ENCODE measurements around the gene HM13.
"Not testable (repeated sequence)": the region's sequence is repeated elsewhere in the genome, so short reads cannot be mapped to it uniquely, and the experiment has no call there.

Gene HM13

DNA sequence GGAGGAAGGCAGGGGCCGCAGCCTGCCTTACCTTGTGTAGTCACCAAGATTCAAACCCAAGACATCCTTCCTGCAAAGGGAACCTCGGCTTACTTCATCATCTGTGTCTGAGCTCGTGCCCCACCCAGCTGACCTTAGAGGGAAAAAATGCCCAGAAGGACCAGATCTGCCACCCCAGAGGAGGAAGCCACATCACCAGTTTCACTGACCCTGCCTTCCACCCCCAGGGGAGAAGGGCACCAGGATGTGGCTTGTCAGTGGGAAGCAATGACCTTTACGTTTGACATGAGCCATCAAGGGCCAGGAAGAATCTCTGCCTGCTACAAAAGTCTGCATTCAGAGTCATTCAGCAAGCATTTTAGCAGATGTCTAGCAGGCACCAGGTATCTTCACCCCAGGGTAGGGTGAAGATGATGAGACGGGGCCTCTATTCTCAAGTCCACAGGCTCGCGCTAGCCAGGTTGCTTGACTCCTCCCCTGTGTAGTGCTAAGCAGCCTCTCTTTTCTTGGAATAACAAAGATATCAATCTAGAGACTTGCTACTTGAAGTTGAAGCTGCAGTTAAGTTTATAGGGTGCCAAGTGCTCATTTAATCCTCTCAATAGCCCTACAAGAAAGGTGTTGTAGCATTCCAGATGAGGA lies 28.1 kb downstream of the HM13 start:
- no peak for DNase-seq (ENCODE audit: low read depth in 1 of 2, low spot score in 1 of 2)

DNA sequence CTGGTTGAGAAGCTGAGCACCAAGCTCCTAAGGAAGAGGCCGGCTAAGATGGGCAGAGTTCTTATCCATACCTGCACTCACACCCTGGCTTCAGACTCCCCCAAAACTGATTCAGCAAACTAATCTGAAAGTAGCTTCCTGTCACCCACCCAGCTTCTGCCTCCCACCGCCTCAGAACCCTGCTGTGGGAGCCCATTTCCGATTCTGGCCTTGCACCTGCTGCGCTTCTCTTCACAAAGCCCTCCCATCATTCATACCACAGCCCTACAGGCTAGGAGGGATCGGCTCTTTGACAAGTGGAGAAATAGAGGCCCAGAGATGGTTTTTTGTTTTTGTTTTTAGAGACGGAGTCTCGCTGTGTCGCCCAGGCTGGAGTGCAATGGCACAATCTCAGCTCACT lies 28.7 kb downstream of the HM13 start:
- no peak for DNase-seq (ENCODE audit: low read depth in 1 of 2, low spot score in 1 of 2)

DNA sequence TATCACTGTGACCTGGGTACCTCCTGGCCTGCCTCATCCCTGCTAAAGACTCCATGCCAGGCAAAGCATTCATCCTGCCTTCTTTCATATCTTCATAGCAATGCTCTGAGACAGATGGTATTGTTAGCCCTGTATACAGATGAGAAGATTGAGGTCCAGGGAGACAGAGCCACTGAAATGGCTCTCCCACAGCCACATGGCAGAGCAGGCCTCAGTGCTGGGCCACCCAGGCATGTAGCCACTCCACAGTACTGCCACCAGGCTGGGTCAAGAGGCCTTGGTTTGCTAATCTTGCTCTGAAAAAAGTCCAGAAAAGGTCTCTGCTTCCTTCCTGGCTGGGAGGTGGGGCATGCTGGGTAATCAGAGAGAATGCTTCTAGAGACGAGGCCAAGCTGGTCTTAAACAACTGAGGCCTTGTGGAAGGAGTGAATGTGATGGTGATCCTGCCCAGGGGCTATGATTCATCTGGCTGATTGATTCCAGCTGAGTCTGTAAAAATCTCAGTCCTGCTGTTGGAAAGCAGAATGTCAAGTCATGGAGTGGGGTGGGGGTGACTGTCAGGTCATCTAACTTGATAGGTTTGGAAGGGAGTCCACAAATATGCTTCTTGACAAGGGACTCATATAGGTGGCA lies 29.8 kb downstream of the HM13 start:
- no peak for DNase-seq (ENCODE audit: low read depth in 1 of 2, low spot score in 1 of 2)

DNA sequence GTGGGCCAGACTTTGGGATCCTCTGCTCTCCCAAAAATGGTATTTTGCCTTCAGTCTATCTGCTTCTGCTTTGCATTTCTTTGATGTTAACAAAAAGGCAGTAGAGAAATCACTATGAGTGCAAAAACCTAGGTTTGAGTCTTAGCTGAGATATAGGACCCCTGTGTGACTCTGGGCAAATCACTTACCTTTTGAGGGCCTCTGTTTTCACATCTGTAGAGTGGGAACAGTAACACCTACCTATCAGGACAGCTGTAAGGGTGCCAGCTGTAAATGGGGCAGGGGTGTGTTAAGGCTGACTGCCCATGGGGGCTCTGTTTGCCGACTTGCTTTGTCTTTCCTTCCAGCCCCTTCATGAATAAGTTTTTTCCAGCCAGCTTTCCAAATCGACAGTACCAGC lies 30.4 kb downstream of the HM13 start:
- no peak for DNase-seq (ENCODE audit: low read depth in 1 of 2, low spot score in 1 of 2)

DNA sequence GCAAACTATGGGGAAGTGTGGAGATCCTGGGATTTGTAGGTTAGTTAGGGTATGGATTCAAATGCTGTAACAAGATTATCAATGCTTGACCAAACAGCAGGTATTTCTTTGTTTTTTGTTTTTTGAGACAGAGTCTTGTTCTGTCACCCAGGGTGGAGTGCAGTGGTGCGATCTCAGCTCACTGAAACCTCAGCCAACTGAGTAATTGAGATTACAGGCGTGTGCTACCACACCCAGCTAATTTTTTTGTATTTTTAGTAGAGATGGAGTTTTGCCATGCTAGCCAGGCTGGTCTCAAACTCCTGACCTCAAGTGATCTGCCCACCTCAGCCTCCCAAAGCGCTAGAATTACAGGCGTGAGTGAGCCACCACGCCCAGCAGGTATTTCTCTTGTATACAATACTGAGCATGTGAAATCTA lies 31.4 kb downstream of the HM13 start:
- not testable (repeated sequence) for DNase-seq (ENCODE audit: low read depth in 1 of 2, low spot score in 1 of 2)

DNA sequence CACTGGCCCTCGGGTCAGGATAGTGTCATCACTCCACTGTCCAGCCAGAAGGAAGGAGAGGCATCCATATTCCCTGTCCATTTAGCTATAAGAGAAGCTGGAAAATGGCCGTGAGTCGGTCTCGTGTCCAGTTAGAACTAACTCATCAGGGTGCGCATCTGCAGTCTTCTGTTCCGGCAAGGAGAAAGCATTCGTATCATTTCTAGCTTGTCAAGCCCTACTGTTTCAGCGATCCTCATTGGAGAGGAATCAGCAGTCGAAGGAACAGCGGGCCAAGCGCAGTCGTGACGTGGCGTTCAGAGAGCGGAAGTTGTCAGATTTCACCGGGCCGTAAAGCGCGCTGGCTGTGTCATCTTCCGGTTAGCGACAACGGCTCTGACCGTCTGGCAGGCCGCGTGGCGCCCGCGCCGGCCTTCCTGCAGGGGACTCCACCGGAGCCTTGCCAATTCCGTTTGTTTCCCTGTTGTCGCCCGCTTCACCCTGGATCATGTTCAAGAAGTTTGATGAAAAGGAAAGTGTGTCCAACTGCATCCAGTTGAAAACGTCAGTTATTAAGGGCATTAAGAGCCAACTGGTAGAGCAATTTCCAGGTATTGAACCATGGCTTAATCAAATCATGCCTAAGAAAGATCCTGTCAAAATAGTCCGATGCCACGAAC lies 32.9 kb downstream of the HM13 start:
- peak; percentile 53 to 69 for DNase-seq (ENCODE audit: low read depth in 1 of 2, low spot score in 1 of 2)

DNA sequence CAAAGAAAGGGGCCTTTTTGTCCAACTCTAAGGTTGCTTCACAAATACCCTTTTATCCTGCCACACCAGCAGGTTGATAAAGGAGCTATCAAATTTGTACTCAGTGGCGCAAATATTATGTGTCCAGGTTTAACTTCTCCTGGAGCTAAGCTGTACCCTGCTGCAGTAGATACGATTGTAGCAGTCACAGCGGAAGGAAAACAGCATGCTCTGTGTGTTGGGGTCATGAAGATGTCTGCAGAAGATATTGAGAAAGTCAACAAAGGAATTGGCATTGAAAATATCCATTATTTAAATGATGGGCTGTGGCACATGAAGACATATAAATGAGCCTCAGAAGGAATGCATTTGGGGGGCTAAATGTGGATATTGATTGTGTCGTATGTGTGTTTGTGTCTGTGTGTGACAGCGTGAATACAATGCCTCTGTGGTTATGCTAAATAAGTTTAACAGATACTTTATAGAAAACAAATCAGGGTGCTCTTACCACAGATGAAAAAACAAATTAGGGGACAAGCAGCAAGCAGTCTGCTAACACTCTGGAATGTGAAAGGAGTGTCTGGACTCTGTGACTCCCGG lies 33.6 kb downstream of the HM13 start:
- DNase-seq (ENCODE audit: low read depth in 1 of 2, low spot score in 1 of 2), result no peak

DNA sequence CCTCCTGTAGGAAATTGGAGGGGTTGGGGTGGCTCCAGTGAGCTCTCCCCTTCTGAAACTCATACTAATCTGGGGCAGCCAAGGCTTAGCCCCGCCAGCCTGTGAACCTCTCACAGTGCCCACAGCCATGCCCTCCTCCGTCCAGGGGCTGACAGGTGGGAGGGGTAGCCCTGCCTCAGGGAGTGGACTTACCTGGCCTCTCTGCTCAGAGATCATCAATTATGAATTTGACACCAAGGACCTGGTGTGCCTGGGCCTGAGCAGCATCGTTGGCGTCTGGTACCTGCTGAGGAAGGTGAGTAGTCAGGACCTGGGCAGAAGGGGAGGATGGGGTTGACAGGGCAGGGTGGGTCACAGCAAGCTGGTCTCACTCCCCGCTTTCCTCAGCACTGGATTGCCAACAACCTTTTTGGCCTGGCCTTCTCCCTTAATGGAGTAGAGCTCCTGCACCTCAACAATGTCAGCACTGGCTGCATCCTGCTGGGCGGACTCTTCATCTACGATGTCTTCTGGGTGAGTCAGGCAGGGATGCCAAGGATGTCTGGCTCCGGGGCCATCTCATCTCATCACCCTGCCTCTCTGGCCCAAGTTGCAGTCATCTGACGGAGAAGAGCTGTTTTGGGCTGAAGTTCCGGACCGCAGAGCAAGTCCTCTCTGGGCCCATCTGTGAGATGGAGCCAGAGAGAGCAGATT lies 34.7 kb downstream of the HM13 start:
- DNase-seq (ENCODE audit: low read depth in 1 of 2, low spot score in 1 of 2), result no peak

DNA sequence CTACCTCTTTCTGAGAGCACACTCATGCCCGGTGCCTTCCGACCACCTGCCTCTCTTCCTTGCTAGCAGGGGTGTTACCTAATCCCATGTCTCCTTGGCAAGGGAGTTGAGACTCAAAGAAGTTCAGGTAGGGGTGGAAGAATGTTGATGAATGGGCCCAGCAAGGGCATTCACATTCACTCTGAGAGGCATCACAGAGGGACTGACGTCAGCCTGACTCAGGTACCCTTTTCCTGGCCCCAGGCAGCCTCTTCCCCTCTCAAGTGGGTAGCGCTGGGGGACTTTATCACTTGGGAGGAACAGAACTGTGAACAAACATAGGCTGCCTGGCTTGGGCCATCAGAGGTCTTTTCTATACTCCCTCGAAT lies 35.3 kb downstream of the HM13 start:
- DNase-seq (ENCODE audit: low read depth in 1 of 2, low spot score in 1 of 2), result no peak

DNA sequence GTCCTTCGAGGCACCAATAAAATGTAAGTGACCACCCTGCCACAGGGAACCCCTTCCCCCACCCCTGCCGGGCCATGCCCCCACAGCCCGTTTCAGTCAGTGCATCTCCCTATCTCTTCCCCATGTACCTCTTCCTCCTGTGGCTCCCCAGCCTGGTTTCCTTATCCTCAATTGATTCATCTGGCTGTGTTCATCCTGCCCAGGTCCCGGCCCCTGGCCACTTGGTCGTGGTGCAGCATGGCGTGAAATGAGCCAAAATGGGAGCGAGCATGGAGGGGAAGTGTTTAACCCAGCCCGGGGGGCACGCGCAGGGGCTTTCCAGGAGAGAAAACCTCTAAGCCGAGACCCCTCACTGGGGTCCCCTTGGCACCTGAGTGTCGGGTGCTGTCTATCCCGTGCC lies 35.9 kb downstream of the HM13 start:
- no peak for DNase-seq (ENCODE audit: low read depth in 1 of 2, low spot score in 1 of 2)

DNA sequence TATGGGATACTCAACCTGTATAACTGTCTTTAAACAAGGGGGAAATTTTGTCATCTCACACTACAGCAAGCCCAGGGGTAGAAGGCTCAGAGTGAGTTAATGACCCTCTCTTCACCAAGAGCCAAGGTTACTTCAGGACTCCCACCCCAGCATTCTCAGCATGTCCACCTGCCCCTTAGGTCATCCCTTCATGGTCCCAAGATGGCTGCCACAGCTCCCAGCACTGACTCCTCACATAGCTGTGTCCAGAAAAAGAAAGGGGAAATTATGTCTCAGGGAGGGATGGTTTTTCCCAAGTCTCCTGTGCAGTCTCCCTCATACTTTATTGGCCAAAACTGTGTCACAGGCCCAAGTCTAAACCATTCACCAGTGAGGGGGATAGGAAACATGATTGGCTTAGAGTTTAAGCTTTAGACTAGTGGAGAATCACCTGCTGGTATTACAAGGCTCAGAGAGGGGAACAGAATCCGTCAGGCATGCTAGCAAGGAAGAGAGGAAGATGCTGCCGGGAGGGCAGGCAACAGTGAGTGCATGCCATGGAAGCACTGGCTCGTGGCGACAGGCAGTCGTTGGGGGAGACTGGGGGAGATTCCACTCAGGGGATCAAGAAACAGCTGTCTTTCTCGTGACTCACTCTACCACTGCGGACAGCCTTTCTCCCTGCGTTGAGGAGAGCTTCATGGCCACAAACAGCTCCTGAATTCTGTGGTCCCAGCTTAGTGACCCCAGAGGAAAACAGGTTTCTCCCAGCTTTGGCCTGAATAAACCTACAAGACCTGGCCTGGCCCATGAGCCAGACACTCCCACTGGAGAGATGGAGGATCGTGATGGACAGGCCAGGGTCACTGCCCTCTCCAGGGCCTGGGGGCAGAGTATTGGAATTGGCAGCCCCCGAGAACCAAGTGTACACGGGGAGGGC lies 37.2 kb downstream of the HM13 start:
- no peak for DNase-seq (ENCODE audit: low read depth in 1 of 2, low spot score in 1 of 2)

DNA sequence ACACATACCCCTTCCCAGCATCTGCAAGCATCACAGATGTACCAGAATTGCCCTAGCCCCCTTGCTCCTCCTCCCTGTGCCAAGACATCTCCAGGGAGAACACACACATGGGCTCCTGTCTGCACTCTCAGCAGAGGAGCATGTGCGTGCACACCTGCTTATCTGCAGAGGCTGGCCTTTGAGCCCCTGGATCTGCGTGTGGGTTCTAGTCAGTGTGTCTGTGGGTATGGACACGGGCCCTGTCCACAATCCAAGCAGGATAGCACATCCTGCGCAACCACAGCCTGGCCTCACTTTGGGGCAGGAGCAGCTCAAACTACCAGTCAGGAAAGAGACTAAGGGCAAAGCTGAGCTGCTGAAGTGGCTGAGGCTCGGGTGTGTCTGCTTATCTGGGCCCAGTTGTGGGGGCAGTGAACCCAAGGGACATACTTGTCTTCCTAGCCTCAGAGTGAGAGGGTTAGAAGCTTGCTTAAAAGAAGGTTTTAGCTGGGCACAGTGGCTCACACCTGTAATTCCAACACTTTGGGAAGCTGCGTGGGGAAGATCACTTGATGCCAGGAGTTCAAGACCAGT lies 41.0 kb downstream of the HM13 start:
- DNase-seq (ENCODE audit: low read depth in 1 of 2, low spot score in 1 of 2), result no peak

DNA sequence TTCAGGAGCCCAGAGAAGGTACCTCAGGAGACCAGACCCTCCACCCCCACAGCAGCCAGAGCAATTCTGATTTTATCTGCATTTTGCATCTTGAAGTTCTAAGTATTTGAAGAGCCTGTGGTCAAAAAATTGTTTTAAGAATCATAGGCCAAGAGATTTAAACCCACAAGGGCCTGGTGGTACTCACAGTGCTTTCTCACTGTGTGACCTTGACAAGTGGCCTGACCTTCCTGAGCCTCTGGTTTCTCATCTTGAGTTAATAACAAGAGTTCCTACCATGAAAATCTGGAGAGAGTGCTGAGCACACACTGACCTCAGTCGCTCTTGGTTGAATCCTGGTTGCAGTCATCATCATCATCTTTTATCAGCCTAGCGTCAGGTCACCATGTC lies 45.5 kb downstream of the HM13 start:
- DNase-seq (ENCODE audit: low read depth in 1 of 2, low spot score in 1 of 2), result no peak

DNA sequence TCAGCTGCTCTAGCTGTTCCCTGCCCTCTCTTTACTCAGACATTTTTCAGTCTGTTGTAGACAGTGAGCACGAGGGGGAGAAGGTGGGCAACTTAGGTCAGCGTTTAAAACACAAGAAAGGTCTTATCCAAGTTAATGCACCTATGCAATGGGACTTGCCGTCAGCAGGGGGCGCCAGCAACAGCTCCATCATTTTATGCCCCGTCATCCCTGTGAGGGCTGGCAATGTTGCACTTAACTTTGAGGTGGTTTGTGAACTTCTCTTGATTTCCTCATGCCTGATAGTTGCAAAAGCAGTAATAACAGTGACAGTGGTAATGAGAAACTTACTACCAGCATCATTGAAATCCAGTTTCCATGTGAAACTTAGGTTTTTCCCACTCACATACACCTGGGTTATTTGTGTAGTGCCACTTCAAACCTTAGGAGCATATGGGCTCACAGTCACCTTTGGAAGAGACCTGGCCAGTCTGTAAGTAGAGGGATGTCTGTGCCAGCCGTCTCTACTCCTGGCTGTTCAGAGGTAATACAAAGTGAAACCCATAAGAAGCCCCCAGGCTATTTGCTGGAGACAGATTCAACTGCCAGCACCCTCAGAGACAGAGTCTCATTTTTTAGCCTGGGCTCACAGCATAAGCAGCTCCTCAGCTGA lies 46.0 kb downstream of the HM13 start:
- peak; percentile 56 to 64 for DNase-seq (ENCODE audit: low read depth in 1 of 2, low spot score in 1 of 2)

DNA sequence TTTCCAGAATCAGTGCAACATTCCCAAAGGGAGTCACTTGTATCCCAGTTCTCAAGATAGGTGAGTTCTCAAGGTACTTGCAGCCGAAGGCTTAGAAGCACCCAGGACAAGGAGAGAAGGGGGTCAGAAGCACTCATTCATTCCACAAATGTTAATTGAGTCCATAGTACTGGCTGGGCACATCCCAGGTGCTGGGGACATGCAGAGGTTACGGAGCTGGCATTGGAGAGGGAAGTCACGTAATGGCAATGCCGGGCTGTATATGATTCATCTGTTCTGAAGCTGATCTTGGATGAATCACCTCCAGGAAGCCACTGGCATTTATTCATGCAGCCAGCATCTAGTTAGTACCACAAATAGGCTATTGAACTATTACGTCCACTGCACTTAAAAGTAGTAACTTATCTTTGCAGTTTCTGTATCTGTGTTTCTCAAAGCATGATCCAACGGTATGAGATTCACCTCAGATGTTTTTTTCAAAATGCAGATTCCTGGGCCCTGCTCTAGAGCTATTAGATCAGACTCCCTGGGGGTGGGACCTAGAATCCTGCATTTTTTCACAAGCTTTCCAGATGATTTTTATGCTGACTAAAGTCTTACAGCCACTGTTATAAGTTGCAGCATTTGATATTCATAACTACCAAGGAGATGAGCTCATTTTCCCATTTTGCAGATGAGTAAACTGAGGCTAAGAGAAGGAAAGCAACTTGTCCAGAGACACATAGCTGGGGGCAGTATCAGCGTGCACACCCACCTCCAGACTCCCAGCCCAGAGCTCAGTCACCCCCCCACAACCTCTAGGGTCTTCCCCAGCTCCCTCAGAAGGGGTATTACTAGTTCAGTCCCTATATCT lies 46.7 kb downstream of the HM13 start:
- DNase-seq (ENCODE audit: low read depth in 1 of 2, low spot score in 1 of 2), result no peak

DNA sequence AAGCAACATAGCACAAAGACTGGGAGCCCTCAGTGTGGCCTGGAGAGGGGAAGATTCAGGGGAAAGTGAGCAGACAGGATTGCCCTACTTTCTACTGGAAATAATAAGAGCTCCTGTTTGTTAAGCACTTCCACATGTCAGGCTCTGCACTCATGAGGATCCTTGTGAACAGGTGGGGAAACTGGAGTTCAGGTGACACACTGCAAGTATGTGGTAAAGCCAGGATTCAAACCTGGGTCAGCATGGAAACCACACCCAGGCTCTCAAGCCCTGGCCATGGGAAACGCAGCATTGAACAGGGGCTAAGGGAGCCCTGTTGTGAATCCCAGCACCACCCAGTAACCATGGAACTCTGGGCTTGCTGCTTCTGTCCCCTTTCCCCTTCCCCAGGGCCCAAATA lies 48.0 kb downstream of the HM13 start:
- no peak for DNase-seq (ENCODE audit: low read depth in 1 of 2, low spot score in 1 of 2)

DNA sequence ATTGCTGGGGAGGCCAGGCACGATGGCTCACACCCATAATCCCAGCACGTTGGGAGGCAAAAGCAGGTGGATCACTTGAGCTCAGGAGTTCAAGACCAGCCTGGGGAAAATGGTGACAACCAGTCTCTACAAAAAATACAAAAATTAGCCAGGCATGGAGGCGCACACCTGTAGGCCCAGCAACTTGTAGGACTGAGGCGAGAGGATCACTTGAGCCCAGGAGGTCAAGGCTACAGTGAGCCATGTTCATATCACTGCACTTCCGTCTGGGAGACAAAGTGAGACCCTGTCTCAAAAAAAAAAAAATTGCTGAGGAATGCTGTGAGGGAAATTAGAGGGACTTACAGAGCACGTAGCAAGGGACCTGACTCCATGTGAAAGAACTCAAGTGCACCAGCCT lies 50.0 kb downstream of the HM13 start:
- no peak for DNase-seq (ENCODE audit: low read depth in 1 of 2, low spot score in 1 of 2)

DNA sequence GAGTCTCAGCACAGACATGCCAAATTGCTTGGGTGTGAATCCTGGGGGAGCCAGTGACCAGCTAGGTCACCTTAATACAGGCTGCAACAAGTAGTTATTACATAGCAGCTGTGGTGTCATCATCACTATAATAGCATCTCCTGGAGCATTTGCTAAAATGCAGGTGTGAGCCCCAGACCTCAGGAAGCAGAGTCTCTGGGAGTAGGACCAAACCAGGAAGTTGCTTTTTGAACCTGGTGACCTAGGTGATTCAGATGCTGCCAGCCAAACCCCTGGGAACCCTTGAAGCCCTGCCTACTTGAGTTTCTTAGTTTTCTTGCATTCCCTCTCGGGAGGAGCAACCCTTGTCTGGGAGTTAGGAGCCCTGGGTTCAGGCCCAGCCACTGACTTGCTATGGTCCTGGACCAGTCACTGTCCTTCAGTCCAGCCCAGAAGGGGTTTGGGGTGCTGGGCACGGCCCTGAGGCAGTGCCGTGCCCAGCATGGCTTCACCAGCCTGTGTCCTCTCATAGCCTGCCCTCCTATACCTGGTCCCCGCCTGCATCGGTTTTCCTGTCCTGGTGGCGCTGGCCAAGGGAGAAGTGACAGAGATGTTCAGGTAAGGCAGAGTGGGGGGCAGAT lies 51.6 kb downstream of the HM13 start:
- DNase-seq (ENCODE audit: low read depth in 1 of 2, low spot score in 1 of 2), result no peak

DNA sequence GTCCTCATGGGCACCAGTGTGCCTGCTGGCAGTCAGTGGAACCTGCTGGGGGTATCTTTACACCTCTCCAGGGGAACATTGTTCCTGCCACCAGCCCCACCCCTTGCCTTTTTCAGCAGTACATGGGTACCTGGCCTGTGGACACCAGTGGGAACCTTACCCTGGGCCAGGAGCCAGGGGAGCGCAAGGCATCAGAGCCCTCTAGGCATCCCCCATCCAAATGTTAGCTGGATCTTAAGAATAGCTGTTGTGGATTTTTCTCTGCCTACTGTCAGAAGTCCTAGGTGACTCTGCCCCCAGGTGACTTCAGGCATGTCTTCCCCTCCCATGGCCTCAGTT lies 52.0 kb downstream of the HM13 start:
- DNase-seq (ENCODE audit: low read depth in 1 of 2, low spot score in 1 of 2), result no peak
